ENCODE measurements around the gene ZFX.
"Not testable (repeated sequence)": the region's sequence is repeated elsewhere in the genome, so short reads cannot be mapped to it uniquely, and the experiment has no call there.

The ZFX gene

GRCh38 chrX:24149351-24150050 is at the start of gene ZFX:
Gene ZFX (plus strand): TSS chrX:24149729. CDS start chrX:24172743, 23,014 bp downstream.
- peak in 1 of 2 donors; percentile 45 for DNase-seq

DNA sequence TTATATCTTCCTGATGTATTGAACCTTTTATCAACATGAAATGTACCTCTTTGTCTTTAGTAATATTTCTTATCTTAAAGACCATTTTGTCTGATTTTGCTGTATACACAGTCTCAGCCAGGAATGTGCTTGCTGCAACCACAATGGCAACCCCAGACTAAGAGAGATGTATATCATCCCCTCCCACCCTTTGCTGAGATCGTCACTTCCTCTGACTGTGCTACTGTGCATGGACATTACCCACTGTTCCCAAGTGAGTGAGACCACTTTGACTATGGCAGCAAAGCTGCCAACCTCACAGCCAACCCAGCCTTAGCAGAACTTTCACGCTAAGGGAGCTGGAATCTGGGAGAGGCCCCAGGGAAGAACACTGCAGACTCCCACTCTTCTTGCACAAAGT is 48.8 kb upstream of the ZFX start:
- no peak for DNase-seq

GRCh38 chrX:24110069-24110468 is 39.5 kb upstream of the ZFX start:
- no peak for DNase-seq

DNA sequence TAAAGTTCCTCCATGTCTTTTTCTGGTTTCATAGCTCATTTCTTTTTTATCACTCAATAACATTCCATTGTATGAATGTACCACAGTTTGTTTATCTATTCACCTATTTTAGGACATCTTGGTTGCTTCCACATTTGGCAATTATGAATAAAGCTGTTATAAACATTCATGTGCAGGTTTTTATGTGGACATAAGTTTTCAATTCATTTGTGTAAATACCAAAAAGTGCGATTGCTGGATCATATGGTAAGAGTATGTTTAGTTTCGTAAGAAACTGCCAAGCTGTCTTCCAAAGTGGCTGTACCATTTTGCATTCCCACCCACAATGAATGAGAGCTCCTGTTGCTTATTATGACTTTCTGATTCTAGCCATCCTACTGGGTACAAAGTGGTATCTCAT is 36.3 kb upstream of the ZFX start:
- no peak for DNase-seq

GRCh38 chrX:24117258-24117657 is 32.3 kb upstream of the ZFX start:
- DNase-seq = no peak

GRCh38 chrX:24124244-24124799 is 25.2 kb upstream of the ZFX start:
- no peak for DNase-seq

DNA sequence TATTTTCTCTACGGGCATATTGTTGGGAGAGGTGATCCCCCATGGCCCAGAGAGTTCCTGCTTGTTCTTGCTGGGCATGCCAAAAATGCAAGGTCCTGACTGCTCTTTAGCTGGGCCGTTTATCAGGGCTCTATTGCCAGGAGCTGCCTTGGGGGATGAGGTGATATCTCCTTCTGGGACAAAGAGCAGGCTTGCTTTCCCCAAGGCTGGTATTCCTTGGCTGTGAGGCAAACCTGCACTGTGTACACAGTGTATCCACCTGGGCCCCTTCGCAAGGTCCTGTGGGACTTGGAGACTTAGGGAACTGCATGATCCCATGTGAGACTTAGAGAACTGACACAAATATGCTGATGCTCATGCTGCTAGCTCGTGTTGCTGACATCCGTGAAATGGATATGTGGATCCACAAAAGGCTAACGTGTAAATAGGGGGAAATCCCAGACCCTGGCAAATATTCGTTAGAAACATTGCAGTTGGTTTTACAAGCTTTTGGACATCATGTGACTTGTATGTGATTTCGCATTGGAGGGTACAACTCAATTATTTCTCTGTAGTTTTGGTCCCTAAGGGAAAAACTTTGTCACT is 24.4 kb upstream of the ZFX start:
- no peak for DNase-seq

GRCh38 chrX:24131476-24131875 is 18.1 kb upstream of the ZFX start:
- DNase-seq = no peak

DNA sequence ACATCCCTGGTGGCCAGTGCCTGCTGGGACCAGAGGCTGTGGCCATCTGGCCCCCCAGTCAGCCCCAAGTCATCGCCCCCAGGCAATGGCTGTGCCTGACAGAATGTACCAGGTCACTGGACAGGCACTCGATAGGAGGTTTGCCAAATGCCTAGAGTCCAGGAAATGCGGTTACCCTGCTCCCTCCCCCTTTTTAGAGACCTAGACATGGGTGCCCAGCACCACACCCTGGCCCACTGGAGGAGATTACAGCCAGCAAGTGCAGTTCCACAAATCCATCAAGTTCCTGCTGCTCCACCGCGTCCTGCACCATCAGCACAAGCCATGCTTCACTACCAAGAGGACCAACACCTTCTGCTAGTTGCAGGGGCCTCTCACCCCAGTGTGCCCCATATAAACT is 16.2 kb upstream of the ZFX start:
- DNase-seq = no peak

GRCh38 chrX:24135768-24136167 is 13.8 kb upstream of the ZFX start:
- DNase-seq = not testable (repeated sequence)

GRCh38 chrX:24137192-24137591 is 12.3 kb upstream of the ZFX start:
- peak in 1 of 2 donors; percentile 30 for DNase-seq

DNA sequence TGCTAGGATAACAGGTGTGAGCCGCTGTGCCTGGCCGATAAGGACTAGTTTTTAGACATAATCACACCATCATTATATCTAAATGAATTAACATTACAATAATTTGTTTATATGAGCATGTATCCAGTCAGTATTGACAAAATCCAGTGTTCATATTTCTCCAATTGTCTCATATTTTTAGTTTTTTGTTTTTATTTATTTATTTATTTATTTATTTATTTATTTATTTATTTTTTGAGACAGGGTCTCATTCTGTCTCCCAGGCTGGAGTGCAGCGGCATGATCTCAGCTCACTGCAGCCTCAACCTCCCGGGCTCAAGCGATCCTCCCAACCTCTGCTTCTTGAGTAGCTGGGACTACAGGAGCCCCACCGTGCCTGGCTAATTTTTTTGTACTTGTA is 5.5 kb upstream of the ZFX start:
- not testable (repeated sequence) for DNase-seq

GRCh38 chrX:24144528-24144927 is 5.0 kb upstream of the ZFX start:
- no peak for DNase-seq

GRCh38 chrX:24145303-24146186 is 4.0 kb upstream of the ZFX start:
- no peak for DNase-seq

- DNase-seq = no peak
Measured at GRCh38 chrX:24146283-24146949, 3.1 kb upstream of the ZFX start.

- no peak for DNase-seq
Measured at GRCh38 chrX:24147165-24147564, 2.4 kb upstream of the ZFX start.

DNA sequence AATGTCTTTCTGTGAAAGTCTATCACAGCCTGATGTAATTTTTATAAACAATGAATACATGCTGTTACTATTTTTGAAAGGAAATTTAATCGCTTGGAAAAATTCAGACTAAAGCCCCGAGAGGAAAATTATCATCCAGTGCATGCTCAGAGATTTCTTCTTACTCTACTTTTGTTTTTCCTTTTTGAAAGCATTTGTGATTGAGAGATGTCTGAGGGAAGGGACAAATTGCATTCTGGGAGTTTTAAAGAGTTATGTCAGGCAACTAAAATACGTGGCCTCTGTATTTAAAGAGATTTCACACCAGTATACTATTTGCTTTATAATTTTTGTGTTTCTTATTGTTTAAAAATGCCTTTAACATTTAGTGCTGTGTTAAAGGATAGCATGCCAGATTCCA is 1.4 kb upstream of the ZFX start:
- DNase-seq = no peak

DNA sequence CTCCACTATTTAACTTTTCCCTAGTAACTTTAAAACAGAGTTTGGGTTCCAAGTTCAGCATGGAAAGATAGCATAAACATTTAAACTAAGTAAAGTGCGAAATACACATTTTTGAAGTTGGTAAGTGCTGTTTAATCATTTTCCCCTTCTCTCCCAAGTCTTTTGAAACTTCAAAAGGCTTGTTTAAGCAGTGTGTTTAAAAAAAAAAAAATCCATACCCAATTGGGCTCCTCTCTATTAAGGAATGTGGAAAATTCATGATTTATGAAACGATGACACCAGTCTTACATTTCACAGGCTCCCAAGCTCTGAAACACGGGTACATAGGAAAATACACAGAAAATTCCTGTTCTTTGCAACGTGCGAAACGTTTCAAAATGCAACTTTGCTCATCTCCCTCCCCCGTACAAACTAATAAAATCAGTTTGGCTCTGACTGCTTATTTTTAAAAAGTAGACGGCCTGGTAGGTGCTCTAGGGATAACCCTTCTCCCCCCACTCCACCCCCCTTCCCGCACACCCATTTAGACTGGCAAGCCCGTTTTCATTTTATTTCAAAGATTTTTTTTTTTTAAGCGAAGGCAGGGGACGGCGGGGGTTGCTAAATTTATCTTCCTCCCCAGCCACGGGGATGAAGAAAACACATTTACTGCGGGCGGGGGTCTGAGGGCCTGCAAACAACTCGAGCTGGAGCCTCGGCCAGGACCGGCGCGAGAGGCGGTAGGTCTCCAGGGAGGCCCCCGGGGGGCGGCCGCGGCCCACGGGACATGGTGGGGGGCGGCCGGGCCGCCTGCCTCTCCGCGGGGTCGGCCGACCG is 786 bp upstream of the ZFX start:
- peak; percentile 86 to 91 for DNase-seq

GRCh38 chrX:24150051-24150790 is 692 bp downstream of the ZFX start:
- DNase-seq = peak; percentile 64 to 71

- DNase-seq = no peak
Measured at GRCh38 chrX:24150898-24151297, 1.4 kb downstream of the ZFX start.

- no peak for DNase-seq
Measured at GRCh38 chrX:24151513-24151912, 2.0 kb downstream of the ZFX start.
